T47D (cell line): ENCODE data around the gene EPAS1.

Experiments
- DNase-seq, 2 experiments: peaks; one replicate each; pipeline versions ENCODE4 v3.0.0 to v3.0.0-alpha.2; 2011 to 2012; ENCODE audit warnings: low read depth in 1 of 2, low spot score in 1 of 2
- JUND ChIP-seq: IDR thresholded peaks from 2 replicates; pipeline ENCODE4 v1.6.1; 2012; ENCODE audit warnings: low read depth
- in situ Hi-C: cut with HindIII; loops from 2 replicates; pipeline ENCODE4 v1.10.0; 2016; ENCODE audit warnings: low sequenced_read_pairs, low pct_unique_long_range_greater_than_20kb

The EPAS1 gene

GRCh38 chr2:46334389-46335271, 37.4 kb downstream of the EPAS1 start:
- in situ Hi-C loops: no loop called here
- TF ChIP-seq JUND: no peak
- no peak for DNase-seq

GRCh38 chr2:46335391-46336282, 38.4 kb downstream of the EPAS1 start:
- no peak for DNase-seq
- in situ Hi-C loops: no loop called here
- no peak for TF ChIP-seq JUND

DNA sequence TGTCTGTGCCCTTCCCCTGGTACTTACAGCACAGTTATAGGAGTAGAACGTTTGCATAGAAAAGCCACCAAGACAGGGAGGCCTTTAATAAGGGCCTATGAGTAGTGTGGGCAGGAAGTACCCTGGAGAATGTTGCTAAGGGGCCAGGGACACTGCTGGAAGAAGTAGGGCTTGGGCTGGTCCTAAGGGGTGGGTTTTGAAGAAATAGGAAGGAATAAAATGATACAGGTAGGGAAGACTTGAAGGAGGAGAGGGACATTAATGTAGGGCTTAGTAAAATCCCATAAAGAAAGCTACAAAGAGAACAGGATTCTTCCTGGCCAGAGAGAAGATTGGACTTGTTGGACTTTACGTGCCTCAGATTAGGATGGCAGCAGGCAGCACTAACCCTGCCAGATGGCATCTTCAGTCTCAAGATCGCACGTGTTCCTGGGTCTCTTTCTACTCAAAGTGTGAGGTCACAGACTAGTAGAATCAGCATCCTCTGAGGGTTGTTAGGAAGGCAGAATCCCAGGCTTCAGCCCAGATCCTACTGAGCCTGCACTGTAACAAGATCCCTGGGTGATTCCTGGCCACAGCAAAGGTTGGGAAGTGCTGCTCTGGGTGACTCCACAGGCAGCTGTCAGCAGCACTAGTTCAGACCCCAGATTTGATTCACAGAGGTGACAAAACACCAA, 39.2 kb downstream of the EPAS1 start:
- no peak for DNase-seq
- no peak for TF ChIP-seq JUND
- in situ Hi-C loops: no loop called here

DNA sequence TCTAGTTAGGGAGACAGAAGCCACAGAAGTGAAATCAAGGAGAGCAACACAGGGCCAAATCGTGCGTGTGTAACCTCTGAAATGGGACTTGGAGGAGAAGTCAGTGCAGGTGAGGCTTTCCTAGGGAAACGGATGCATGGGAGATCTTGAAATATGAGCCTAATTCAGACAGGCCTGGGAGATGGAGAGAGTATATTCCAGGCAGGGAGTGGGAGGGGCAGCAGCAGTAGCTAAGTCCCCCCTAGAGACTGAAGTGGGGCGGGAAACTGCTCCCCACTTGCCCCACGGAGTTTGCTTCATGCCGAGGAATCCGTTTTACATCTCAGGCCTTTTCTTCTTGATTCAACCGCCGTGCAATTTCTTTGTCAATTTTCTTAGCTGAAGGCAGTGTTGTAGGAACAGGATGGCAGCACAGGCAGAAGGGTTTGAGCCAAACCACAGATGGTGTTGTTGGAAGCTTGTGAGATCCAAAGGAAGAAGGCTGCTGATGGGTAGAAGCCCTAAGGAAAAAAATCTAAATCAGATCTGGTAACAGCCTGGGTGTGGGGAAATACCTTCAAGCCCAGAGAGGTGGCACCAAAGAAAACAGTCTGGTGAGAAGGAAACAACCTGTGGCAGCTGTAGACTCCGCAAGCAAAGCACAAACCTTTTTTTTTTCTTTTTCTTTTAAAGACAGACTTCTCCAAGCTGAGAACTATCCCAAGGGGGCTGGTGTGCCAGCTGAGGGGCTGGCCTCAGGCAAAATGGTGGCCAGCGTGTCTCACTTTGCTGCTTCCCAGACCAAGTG, 40.2 kb downstream of the EPAS1 start:
- no peak for TF ChIP-seq JUND
- no peak for DNase-seq
- in situ Hi-C loops: no loop called here

DNA sequence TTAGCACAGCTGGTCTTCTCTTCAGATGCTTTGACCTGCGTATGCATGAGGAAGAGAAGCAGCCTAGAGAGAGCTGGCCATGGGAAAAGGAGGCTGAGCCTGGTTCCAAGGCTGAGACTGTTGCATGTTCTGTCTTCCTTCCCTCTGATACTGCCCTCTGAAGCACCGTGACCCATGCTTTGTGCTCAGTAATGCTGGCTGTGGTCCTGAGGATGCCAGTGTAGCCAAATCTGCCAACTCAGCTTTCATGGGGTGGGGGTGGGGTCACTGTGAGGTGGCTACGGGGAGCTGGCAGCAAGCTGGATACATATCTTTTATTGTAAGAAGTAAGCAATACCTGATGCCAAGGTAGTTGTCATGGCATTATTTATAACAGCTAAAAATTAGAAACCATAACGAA, 41.5 kb downstream of the EPAS1 start:
- DNase-seq: no peak
- no peak for TF ChIP-seq JUND
- in situ Hi-C loops: no loop called here

GRCh38 chr2:46339200-46339599, 42.0 kb downstream of the EPAS1 start:
- TF ChIP-seq JUND: no peak
- in situ Hi-C loops: no loop called here
- DNase-seq: no peak

DNA sequence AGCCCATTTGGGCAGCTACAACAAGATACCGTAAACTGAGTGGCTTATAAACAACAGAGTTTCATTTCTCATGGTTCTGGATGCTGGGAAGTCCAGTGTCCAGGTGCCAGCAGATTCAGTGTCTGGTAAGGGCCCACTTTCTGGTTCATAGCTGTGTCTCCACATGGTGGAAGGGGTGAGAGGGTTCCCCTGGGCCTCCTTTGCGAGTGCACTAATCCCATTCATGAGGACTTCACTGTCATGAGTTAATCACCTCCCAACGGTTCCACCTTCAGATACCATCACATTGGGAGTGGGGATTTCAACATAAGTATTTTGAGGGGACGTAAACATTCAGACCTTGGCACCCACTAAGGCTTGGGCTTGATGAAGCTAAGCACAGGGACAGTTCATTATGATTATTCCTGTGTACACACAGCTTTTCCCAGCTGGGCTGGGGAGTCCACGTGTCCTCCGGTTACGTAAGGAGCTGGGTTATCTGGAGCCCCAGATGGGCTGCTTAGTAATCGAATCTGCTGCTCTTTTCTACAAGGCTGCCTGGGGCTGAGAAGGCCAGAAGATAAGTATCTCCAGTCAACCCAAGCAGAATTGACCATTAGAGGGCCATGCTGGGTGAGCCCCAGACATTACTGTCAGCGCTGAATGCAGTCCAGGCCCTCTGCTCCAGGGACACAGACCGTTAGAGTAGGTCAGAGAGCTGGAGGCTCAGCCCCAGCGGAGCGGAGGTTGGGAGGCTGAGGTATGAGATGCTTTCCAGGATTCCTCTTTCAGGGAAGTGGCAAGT, 42.7 kb downstream of the EPAS1 start:
- no peak for TF ChIP-seq JUND
- DNase-seq: no peak
- in situ Hi-C loops: no loop called here

- no peak for DNase-seq
- no peak for TF ChIP-seq JUND
- in situ Hi-C loops: no loop called here
These were observed 43.7 kb downstream of the EPAS1 start for GRCh38 chr2:46340740-46341420.

GRCh38 chr2:46342566-46343315, 45.5 kb downstream of the EPAS1 start:
- DNase-seq: no peak
- no peak for TF ChIP-seq JUND
- in situ Hi-C loops: no loop called here

DNA sequence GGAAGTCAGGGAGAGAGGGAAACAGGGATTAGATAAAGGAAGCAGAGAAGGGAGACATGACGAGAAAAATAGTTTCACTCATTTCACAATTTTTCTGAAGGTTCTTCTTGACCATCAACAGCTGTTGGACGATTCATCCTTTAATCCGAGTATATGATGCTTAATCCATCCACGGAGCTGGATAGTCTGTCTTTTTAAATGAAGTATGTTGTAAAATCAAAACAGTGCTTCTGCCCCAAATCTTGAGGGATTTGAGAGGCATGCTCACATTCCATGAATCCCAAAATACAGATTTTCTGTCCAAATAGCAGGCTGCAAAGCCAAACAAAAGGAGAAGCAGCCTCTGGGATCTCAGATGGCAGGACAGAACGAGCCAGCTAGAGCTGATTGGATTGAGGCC, 47.5 kb downstream of the EPAS1 start:
- no peak for DNase-seq
- no peak for TF ChIP-seq JUND
- in situ Hi-C loops: no loop called here

DNA sequence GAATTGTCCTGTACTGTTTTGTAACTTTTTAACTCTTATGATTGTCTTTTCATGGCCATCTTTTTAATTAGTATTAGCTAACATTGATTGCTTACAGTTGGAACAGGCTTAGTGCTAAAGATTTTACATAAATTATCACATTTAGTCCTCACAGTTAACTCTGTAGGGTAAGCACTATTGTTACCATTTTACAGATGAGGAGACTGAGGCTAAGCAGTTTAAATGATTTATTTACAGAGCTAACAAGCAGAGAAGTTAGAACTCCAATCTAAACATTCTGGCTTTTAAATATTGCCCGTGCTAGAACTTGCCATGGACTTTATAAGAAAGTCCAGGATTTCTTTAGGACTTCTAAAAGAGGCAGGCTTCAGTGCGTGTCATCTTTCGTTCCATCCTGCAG, 48.6 kb downstream of the EPAS1 start:
- no peak for TF ChIP-seq JUND
- DNase-seq: no peak
- in situ Hi-C loops: no loop called here
